NCI-H748 treated with DMSO at 0.1 percent for 48 hours (cell line): Measurements from ENCODE around the gene TEN1.
"Not testable (repeated sequence)": the region's sequence is repeated elsewhere in the genome, so short reads cannot be mapped to it uniquely, and the experiment has no call there.

Source experiments
- DNase-seq: peaks from one replicate; lab custom pipeline; 2025; lab: John Stamatoyannopoulos, UW

The TEN1 gene

GRCh38 chr17:76027159-76027839, 48.3 kb downstream of the TEN1 start, which contains the start of gene EVPL:
Gene EVPL (minus strand): TSS chr17:76027306. CDS start chr17:76027198, 108 bp downstream.
- no peak for DNase-seq

DNA sequence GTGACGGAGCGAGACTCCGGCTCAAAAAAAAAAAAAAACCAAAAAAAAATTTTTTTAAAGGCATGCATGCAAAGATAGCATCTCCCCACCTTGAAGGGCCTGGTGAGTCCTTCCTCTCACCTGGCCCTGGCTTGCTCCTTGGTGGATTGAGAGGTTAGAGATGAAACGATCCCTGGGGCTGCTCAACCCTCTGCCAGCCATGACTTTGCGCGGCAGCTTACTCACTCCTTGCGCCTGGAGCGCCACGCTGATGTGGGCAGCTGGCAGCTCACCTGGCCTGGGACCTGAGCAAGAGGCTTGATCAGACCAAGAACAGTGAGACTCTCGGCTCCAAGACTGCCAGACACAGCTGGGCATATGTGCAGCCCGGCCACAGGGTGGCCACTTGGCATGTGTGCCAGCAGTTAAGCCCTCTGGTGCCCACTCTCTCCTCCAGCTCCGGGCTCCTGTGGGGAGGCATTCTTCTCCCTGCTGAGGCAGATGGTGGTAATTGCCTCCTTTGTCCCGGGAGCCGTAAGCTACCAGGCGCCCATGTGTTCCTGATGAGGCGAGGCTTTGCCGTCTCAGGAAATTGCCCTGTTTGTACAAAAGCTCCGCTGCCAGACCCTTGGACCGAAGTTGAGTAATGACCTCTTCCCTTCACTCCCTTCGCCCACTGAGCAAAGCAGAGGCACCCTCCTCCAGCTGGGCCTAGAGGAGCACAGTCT, 53.2 kb downstream of the TEN1 start:
- DNase-seq = no peak

- no peak for DNase-seq
These were observed 53.7 kb downstream of the TEN1 start for GRCh38 chr17:76032780-76033108.

- DNase-seq = no peak
These were observed 54.1 kb downstream of the TEN1 start for GRCh38 chr17:76033139-76033538.

GRCh38 chr17:76034428-76035350, 55.6 kb downstream of the TEN1 start:
- DNase-seq = no peak

DNA sequence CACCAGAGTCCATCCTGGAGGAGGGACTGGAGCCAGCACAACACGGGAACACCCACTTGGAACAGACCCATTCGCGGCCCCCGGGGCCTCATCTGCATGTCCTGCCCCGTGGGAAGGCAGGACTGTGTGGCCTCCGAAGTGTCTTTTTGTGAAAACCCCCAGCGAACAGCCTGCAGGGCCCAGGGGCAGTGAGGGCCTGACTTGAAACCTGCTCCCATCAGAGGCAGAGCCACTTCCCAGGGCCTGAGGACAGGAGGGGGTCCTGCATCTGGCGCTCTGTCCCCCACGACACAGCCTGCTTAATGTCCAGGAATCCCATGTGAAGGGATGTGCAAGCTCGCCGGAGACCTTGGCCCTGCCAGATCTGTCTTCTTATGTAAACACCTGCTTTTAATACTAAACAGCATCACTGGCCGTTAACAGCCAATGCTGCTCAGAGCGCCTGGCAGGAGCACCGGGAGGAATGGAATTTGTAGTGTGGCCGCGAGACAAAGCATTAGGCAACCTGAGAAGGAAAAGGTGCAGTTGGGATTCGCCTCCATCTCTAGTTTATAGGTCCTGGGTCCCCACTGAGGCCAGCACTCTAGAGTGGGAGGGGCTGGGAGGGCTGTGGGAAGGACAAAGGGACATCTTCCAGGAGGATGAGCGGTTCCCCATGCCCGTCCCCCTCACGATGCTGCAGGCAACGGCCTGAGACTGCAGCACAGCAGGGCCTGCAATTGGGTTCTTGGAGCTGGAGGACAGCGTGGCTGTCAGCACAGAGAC, 57.6 kb downstream of the TEN1 start:
- no peak for DNase-seq

- DNase-seq = no peak
These were observed 59.0 kb downstream of the TEN1 start for GRCh38 chr17:76038050-76038449.

DNA sequence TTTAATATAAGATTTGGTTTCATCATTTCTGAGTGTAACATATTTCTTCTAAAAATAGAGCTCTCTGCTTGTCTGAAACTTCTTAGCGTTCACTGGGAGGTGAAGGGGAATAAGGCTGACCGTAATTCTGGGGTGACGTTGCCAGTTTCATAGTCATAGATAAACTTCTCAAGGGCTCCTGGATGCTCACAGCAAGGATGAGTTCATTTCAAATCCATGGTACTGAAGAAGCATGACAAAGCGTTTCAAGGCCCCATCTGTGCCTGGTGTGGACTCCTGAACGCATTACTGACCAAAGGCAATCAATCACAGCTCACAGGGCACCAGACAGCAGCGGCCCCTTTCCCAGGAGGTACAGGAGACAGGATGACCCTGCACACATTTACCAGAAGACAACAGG, 60.1 kb downstream of the TEN1 start:
- no peak for DNase-seq

GRCh38 chr17:76040376-76040775, 61.3 kb downstream of the TEN1 start:
- DNase-seq = no peak

DNA sequence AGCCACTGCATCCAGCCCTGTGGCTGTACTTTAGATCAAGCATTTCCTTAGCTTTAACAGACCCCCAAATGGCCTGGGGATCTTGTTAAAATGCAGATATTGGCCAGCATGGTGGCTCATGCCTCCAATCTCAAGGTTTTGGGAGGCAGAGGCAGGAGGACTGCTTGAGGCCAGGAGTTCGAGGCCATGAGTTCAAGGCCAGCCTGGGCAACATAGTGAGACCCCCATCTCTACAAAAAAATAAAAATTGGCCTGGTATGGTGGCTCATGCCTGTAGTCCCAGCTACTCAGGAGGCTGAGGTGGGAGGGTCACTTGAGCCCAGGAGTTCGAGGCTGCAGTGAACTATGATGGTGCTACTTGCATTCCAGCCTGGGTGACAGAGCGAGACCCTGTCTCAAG, 63.8 kb downstream of the TEN1 start:
- DNase-seq = not testable (repeated sequence)

DNA sequence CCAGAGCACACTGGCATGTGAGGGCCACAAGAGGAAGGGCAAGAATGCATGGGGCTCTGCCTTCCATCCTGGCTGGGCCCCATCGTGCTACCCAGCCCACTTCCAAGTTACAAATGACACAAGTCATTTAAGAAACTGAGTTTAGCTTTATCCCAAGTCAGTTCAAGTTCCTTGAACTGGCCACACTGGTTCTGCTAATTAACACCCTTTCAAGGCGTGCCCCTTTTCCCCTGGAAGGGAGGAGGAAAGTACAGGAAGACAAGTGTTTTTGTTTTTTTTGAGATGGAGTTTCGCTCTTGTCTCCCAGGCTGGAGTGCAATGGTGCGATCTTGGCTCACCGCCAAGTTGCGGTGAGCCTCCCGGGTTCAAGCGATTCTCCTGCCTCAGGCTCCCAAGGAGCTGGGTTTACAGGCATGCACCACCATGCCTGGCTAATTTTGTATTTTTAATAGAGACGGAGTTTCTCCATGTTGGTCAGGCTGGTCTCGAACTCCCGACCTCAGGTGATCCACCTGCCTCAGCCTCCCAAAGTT, 65.5 kb downstream of the TEN1 start:
- not testable (repeated sequence) for DNase-seq

DNA sequence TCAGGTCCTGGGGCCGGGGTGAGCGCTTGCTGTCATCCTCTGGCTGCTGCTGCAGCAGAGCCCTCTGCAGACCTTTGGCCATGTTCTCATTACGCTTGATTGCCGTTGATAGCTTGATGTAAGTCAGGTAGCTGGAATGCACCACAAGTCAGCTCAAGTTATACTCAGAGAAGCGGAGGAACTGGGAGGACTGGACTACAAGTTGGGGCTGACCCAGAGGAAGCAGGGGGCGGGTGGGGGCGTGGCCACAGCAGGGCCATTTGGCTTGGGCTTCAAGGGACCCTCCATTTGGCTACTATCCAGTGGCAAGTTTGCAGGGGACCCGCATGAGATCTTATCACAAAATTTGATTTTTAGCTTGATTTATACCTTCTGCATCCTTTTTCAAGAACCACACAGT, 67.0 kb downstream of the TEN1 start:
- no peak for DNase-seq

- DNase-seq = no peak
These were observed 69.1 kb downstream of the TEN1 start for GRCh38 chr17:76048025-76048605.

- no peak for DNase-seq
These were observed 69.7 kb downstream of the TEN1 start for GRCh38 chr17:76048711-76049110.

DNA sequence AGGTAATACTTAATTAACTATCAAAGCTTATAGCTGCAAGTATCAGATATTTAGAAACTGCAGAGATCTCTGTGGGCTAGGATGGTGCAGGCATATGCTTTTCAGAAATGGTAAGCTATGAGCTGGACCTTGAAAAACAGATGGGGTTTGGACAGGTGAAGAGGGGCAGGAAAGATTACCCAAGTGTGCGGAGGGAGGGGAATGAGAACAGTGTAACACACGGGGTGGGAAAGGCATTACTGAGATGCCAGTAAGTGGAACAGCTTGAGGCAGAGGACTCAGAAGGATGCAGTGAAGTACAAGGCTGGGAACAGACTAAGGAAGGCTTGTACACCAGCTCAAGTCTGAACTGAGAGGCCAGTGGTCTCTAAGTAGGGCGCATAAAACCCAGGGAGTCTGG, 70.2 kb downstream of the TEN1 start:
- no peak for DNase-seq

GRCh38 chr17:76049836-76050537, 70.9 kb downstream of the TEN1 start:
- no peak for DNase-seq
